Measurements from ENCODE around the gene HS3ST5. TPM values are rescaled to one million over a fixed set of nuclear protein-coding genes. Genes with fewer than 3 reads are reported as not detected.
"Not testable (repeated sequence)": the region's sequence is repeated elsewhere in the genome, so short reads cannot be mapped to it uniquely, and the experiment has no call there.

The HS3ST5 gene
- total RNA-seq, 4 donors from 2014 or later = not detected

GRCh38 chr6:114032721-114033120 is 310.1 kb downstream of the HS3ST5 start:
- H3K4me3 ChIP-seq (ENCODE audit: low read depth, poor library complexity, severe bottlenecking) = no peak overlapping the region
- WGBS, 2 donors = 20 to 34% methylated on average over 3 of the region's 3 CpGs
- DNase-seq (ENCODE audit: low spot score in 2 of 2) = no peak
- TF ChIP-seq POLR2A (IDR thresholded peaks at IDR 0.05) = no peak
- TF ChIP-seq, protein P1, sequence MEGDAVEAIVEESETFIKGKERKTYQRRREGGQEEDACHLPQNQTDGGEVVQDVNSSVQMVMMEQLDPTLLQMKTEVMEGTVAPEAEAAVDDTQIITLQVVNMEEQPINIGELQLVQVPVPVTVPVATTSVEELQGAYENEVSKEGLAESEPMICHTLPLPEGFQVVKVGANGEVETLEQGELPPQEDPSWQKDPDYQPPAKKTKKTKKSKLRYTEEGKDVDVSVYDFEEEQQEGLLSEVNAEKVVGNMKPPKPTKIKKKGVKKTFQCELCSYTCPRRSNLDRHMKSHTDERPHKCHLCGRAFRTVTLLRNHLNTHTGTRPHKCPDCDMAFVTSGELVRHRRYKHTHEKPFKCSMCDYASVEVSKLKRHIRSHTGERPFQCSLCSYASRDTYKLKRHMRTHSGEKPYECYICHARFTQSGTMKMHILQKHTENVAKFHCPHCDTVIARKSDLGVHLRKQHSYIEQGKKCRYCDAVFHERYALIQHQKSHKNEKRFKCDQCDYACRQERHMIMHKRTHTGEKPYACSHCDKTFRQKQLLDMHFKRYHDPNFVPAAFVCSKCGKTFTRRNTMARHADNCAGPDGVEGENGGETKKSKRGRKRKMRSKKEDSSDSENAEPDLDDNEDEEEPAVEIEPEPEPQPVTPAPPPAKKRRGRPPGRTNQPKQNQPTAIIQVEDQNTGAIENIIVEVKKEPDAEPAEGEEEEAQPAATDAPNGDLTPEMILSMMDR (IDR thresholded peaks at IDR 0.05) = no peak
- intact Hi-C loops (cut with DNase I; ENCODE audit: low total_unique reads) = no loop called here

GRCh38 chr6:114030767-114031166 is 312.1 kb downstream of the HS3ST5 start:
- TF ChIP-seq, protein P1 (IDR thresholded peaks at IDR 0.05) = no peak
- TF ChIP-seq POLR2A (IDR thresholded peaks at IDR 0.05) = no peak
- DNase-seq (ENCODE audit: low spot score in 2 of 2) = no peak
- no peak overlapping the region for H3K4me3 ChIP-seq (ENCODE audit: low read depth, poor library complexity, severe bottlenecking)
- WGBS, 2 donors = 84 to 90% methylated on average over 6 of the region's 6 CpGs
- intact Hi-C loops (cut with DNase I; ENCODE audit: low total_unique reads) = no loop called here

DNA sequence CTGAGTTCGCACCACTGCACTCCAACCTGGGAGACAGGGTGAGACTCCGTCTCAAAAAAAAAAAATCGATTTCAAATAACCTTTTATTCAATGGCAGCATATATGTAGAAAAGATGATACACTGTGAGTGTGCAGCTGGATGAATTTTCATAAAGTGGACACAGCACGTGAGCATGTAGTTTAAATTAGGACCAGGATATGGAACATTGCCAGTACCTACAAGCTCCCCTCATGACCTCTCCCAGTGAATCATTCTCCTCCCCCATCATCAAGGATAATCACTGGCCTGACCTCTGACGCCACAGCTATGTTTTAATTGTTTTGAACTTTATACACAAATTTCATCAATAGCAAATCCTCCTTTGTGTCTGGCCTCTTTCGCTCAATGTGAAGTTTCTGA is 318.1 kb downstream of the HS3ST5 start:
- no peak for DNase-seq (ENCODE audit: low spot score in 2 of 2)
- intact Hi-C loops (cut with DNase I; ENCODE audit: low total_unique reads) = no loop called here
- WGBS, 2 donors = 82 to 84% methylated on average over 6 of the region's 6 CpGs
- TF ChIP-seq, protein P1 (IDR thresholded peaks at IDR 0.05) = no peak
- no peak for TF ChIP-seq POLR2A (IDR thresholded peaks at IDR 0.05)
- H3K4me3 ChIP-seq (ENCODE audit: low read depth, poor library complexity, severe bottlenecking) = no peak overlapping the region

GRCh38 chr6:114020196-114020595 is 322.6 kb downstream of the HS3ST5 start:
- H3K4me3 ChIP-seq (ENCODE audit: low read depth, poor library complexity, severe bottlenecking) = no peak overlapping the region
- no peak for DNase-seq (ENCODE audit: low spot score in 2 of 2)
- TF ChIP-seq, protein P1 (IDR thresholded peaks at IDR 0.05) = no peak
- TF ChIP-seq POLR2A (IDR thresholded peaks at IDR 0.05) = no peak
- intact Hi-C loops (cut with DNase I; ENCODE audit: low total_unique reads) = no loop called here
- WGBS, 2 donors = 92 to 93% methylated on average over 15 of the region's 15 CpGs

- H3K4me3 ChIP-seq (ENCODE audit: low read depth, poor library complexity, severe bottlenecking); DNase-seq (ENCODE audit: low spot score in 2 of 2); intact Hi-C loops (cut with DNase I; ENCODE audit: low total_unique reads): not testable (repeated sequence)
- 89 to 95% methylated on average over 6 of the region's 6 CpGs for WGBS, 2 donors
Observed at GRCh38 chr6:114017146-114017545, 325.7 kb downstream of the HS3ST5 start.

- intact Hi-C loops (cut with DNase I; ENCODE audit: low total_unique reads); H3K4me3 ChIP-seq (ENCODE audit: low read depth, poor library complexity, severe bottlenecking): not testable (repeated sequence)
- WGBS, 2 donors = 59 to 63% methylated on average over 2 of the region's 2 CpGs
- DNase-seq (ENCODE audit: low spot score in 2 of 2) = peak in 1 of 2 donors; percentile 25
Observed at GRCh38 chr6:114014106-114014505, 328.7 kb downstream of the HS3ST5 start.

DNA sequence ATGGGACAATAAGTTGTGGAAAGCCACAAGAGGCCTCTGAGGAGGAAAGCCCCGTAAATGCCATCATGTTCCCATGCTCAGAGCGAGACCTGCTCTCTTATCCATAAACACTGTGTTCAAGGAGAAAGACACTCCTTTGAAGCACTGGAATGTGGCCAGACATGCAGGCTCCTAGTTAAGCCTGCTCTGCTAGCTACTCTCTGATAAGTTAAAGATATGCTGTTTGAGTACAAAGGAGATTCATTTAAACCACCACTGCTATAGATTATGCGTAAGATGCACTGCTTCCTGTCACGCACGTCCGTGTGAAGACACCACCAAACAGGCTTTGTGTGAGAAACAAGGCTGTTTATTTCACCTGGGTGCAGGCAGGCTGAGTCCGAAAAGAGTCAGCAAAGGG is 331.3 kb downstream of the HS3ST5 start:
- WGBS, 2 donors = 49 to 67% methylated on average over 7 of the region's 7 CpGs
- H3K4me3 ChIP-seq (ENCODE audit: low read depth, poor library complexity, severe bottlenecking); DNase-seq (ENCODE audit: low spot score in 2 of 2); intact Hi-C loops (cut with DNase I; ENCODE audit: low total_unique reads): not testable (repeated sequence)
